GM12865 (cell line): ENCODE measurements around the gene THYN1.

ENCODE experiments used
- DNase-seq: peaks from one replicate; pipeline ENCODE4 v3.0.0; 2010; ENCODE audit warnings: low read depth
- H3K4me3 ChIP-seq: 2 replicates; pipeline ENCODE4 v1.5.1; 2011; ENCODE audit warnings: mild to moderate bottlenecking, low read depth, low read length, control low read depth
- TF ChIP-seq, protein P1 (sequence below): IDR thresholded peaks from 2 replicates; pipeline ENCODE4 v1.5.1; 2011; ENCODE audit warnings: low read length, control low read depth, low read depth, inconsistent platforms; ENCODE audit not compliant: insufficient read depth; ENCODE audit errors: missing control alignments

Gene THYN1

DNA sequence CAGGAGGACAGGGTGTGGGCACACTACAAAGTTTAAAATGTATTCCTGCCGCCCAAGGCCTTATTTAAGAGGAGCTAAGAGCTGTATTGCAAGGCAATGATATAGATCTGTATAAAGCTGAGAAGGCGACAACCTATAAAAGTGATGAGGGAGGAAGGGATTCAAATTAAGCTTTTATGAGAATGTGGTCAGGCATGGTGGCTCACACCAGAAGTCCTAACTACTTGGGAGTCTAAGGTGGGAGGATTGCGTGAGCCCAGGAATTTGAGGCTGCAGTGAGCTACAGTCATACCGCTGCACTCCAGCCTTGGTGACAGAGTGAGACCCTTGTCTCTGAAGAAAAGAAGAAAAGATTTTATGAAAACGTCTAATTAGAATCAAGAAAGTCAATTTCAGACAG is 13.3 kb upstream of the THYN1 start:
- no peak for DNase-seq
- TF ChIP-seq, protein P1, sequence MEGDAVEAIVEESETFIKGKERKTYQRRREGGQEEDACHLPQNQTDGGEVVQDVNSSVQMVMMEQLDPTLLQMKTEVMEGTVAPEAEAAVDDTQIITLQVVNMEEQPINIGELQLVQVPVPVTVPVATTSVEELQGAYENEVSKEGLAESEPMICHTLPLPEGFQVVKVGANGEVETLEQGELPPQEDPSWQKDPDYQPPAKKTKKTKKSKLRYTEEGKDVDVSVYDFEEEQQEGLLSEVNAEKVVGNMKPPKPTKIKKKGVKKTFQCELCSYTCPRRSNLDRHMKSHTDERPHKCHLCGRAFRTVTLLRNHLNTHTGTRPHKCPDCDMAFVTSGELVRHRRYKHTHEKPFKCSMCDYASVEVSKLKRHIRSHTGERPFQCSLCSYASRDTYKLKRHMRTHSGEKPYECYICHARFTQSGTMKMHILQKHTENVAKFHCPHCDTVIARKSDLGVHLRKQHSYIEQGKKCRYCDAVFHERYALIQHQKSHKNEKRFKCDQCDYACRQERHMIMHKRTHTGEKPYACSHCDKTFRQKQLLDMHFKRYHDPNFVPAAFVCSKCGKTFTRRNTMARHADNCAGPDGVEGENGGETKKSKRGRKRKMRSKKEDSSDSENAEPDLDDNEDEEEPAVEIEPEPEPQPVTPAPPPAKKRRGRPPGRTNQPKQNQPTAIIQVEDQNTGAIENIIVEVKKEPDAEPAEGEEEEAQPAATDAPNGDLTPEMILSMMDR: no peak
- no peak overlapping the region for H3K4me3 ChIP-seq

DNA sequence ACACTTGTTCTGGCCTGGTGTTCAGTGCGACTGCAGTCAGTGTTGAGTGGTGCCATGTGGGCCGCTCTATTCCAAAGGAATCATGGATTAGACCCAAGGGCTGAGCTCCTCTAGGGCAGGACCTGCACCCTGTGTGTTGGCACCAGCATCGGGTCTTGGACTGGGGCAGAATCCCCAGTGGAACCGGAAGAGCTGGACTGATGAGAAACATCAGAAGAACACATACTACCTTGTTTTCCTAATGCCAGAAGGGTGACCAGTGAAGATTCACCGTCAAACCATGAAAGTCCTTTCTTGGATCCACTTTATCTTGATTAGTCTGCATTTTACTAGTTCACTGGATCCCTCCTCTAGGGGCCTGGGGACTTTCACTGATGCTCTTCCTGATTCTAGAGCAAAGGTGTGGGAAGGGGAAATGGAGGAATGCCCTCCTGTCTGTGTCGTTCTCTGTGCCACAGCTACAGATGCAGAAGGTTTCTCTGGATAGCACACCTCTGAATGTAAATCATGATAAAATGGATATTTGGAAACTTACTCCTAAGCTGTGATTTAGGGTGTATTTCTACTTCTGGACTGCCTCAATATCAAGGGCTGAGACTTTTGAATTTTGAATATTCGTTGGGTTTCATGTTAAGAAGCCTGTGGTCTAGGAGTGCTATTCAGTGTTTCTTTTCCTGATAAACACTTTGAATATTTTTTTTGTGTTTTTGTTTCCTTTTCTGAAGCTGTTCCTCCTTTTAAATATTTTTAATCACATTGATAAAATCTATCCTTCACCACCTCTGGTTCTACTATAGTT is 12.0 kb upstream of the THYN1 start:
- no peak overlapping the region for H3K4me3 ChIP-seq
- TF ChIP-seq, protein P1: no peak
- no peak for DNase-seq

DNA sequence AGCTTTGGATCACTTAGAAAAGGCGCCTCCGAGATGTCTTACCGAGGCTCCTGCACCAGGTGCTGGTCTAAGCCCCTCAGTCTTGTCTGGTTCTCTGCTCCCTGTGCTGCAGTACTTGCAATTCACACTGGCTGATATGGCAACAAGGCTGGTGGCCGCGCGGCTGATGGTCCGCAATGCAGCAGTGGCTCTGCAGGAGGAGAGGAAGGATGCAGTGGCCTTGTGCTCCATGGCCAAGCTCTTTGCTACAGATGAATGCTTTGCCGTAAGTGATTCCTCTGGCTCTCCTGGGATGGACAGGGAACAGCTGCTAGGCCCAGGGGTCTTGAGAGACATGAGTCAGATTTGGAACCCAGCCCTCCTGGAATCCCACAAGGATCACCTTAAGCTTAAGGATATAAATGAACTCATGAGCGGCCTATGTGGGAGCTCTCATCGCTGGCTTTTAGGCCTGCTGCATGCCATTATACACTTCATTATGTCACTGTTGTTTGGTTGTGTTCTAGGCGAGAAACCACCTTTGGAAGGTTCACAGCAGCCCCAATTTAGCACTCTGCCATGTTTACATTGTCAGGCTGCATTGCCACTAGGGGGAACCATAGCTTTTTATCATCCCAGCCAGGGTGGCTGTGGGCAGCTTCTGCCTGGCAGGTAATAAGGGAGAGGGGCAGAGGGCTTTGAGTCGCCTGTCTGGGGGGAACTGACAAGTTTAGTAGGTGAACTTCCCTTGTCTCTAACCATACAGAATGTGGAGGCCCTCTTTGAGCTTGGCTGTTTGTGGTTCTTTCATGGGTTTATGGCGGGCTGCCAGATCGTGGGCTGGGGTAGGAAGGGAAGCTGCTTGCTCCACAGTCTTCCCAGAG is 8.7 kb upstream of the THYN1 start:
- TF ChIP-seq, protein P1: peak; percentile 53
- H3K4me3 ChIP-seq: no peak overlapping the region
- peak; percentile 42 for DNase-seq

DNA sequence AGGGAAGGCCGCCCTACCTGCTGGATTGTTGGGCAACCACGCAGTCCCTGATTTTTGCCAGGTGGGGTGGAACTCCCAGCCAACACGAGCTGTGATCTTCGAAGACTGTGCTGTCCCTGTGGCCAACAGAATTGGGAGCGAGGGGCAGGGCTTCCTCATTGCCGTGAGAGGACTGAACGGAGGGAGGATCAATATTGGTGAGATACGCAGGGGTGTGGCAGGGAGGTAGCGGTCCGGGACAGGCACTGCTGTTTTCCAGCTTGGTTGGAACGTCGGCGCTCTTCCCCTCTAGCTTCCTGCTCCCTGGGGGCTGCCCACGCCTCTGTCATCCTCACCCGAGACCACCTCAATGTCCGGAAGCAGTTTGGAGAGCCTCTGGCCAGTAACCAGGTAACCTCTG is 7.8 kb upstream of the THYN1 start:
- no peak for DNase-seq
- no peak overlapping the region for H3K4me3 ChIP-seq
- TF ChIP-seq, protein P1: no peak

DNA sequence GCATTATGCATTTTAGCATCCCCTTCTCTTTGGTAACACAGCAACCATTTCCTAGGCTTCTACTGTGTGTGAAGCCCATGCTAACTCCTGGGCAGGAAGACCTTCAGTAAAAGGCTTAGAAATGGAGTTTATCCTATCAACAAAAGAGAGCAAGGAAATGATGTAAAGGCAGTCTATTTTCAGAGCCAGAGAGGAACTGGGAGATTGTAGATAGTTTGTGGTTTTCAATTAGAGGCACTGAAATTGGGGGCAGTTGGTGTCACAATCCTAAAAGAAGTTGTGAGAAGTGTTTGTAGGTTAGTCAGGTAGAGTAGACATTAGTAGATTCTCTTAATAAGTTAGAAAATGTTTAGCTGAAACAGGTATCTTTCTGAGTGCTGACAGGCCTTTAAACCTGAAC is 7.4 kb upstream of the THYN1 start:
- no peak overlapping the region for H3K4me3 ChIP-seq
- TF ChIP-seq, protein P1: no peak
- no peak for DNase-seq

DNA sequence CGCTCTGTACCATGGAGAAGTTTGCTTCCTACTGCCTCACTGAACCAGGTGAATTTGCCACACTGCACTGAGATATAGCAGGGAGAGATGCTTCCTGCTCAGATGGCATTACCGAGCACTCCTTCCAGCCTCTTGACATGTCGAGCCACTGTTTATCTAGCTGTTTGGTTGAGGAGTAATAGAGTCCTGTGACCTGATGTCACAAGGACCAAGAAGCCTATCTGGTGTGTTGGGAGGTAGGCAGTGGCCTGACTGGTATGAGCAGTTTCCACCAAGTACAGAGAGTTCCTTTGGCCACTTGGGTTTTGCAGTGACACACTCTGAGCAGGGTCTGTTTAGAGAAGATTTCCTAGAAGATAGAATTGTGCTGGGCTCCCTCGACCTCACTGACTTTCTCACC is 5.4 kb upstream of the THYN1 start:
- no peak for DNase-seq
- TF ChIP-seq, protein P1: no peak
- H3K4me3 ChIP-seq: no peak overlapping the region
